Effector memory CD8-positive, alpha-beta T cell (primary cell): ENCODE data around the gene WDFY2.

Source experiments
- ATAC-seq: fragments of 150-1000 bp; cut with Tn5 transposase; replicated peaks from 2 replicates; pipeline ENCODE4 v1.10.0; 2021; ENCODE audit warnings: mild to moderate bottlenecking, moderate library complexity
- DNase-seq, 3 experiments: peaks; one replicate each; pipeline ENCODE4 v3.0.0; 2021
- H3K27ac Mint-ChIP-seq, 2 donors: one replicate each; pipeline ENCODE4 v1.8.0; 2022; ENCODE audit warnings: mild to moderate bottlenecking in 2 of 2, mixed read lengths in 2 of 2, moderate library complexity in 2 of 2
- H3K27me3 Mint-ChIP-seq, 2 donors: one replicate each; pipeline ENCODE4 v1.8.0; 2022; ENCODE audit warnings: mixed read lengths in 2 of 2
- H3K36me3 Mint-ChIP-seq: one replicate; pipeline ENCODE4 v1.8.0; 2022; ENCODE audit warnings: mild to moderate bottlenecking, moderate library complexity, mixed read lengths; ENCODE audit not compliant: insufficient read depth
- H3K4me1 Mint-ChIP-seq, 2 donors: one replicate each; pipeline ENCODE4 v1.8.0; 2022; ENCODE audit warnings: low read depth in 2 of 2, mixed read lengths in 2 of 2
- H3K4me3 Mint-ChIP-seq, 2 donors: one replicate each; pipeline ENCODE4 v1.8.0; 2022; ENCODE audit warnings: mild to moderate bottlenecking in 2 of 2, mixed read lengths in 2 of 2, moderate library complexity in 2 of 2
- H3K9me3 Mint-ChIP-seq, 2 donors: one replicate each; pipeline ENCODE4 v1.8.0; 2022; ENCODE audit warnings: mixed read lengths in 2 of 2

The WDFY2 gene

GRCh38 chr13:51814825-51815650 is 230.8 kb downstream of the WDFY2 start:
- ATAC-seq = peak; percentile 93
- H3K9me3 Mint-ChIP-seq = no peaks in the 10 kb centered on the region
- peak; percentile 68 to 85 (median 76) for DNase-seq
- no peaks in the 10 kb centered on the region for H3K36me3 Mint-ChIP-seq
- peaks cover 13 to 28% of the 10 kb centered on the region in 2 donors for H3K4me1 Mint-ChIP-seq
- H3K27ac Mint-ChIP-seq = peak overlapping the region; percentile 61 to 80
- peaks cover 0 to 10% of the 10 kb centered on the region in 2 donors for H3K27me3 Mint-ChIP-seq
- peak overlapping the region; percentile 60 to 74 for H3K4me3 Mint-ChIP-seq

DNA sequence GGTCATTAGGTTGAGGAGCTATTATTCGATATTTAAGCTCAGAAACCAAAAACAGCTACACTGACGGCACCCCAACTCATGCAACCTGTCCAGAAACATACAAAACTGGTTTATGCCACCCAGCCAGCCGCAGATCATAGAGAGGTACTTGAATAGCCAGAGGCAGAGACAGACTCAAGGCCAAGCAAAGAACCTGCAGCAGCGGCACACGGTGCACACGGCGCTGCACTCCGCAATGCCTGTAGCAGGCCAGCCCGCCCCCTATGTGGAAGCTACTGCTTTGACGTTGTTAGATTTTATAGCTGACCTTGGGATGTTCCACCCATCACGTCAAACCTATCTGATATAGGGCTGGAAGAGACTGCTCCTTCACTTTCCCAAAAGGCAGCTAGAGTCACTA is 231.6 kb downstream of the WDFY2 start:
- Mint-ChIP-seq H3K36me3 (no peaks in the 10 kb centered on the region), H3K4me3 (peak overlapping the region in 1 of 2 donors; percentile 74), H3K27ac (no peak overlapping the region), H3K9me3 (no peaks in the 10 kb centered on the region), H3K4me1 (peaks cover 19 to 36% of the 10 kb centered on the region in 2 donors), H3K27me3 (peaks cover 0 to 10% of the 10 kb centered on the region in 2 donors)
- ATAC-seq = no peak
- DNase-seq = no peak

GRCh38 chr13:51816604-51817249 is 232.5 kb downstream of the WDFY2 start:
- Mint-ChIP-seq H3K9me3 (no peaks in the 10 kb centered on the region), H3K36me3 (no peaks in the 10 kb centered on the region), H3K4me1 (peaks cover 25 to 45% of the 10 kb centered on the region in 2 donors), H3K27me3 (peaks cover 0 to 10% of the 10 kb centered on the region in 2 donors), H3K4me3 (no peak overlapping the region), H3K27ac (peak overlapping the region in 1 of 2 donors; percentile 9)
- DNase-seq (no peak), ATAC-seq (no peak)
